H1 (cell line): ENCODE results near the gene GPR160. TPM values are rescaled to one million over a fixed set of nuclear protein-coding genes. Genes with fewer than 3 reads are reported as not detected.

Experiments
- CTCF ChIA-PET: fragments of 300-600 bp; sonication (Branson Sonifier 250); formaldehyde crosslinking; loops from one replicate; lab custom pipeline; 2021; ENCODE audit not compliant: partially characterized antibody; lab: Charles Lee
- POLR2A ChIA-PET: fragments of 300-600 bp; sonication (Branson Sonifier 250); formaldehyde crosslinking; loops from one replicate; lab custom pipeline; 2021; ENCODE audit warnings: inconsistent platforms; ENCODE audit not compliant: partially characterized antibody; lab: Charles Lee
- DNase-seq, 2 experiments: peaks; one replicate each; pipeline versions ENCODE4 v3.0.0 to v3.0.0-alpha.2; 2010 to 2022; ENCODE audit warnings: low spot score in 2 of 2, low read depth in 1 of 2, mixed read lengths in 1 of 2
- FAIRE-seq: peaks from 2 replicates; lab custom pipeline; 2011; peaks lifted over from hg19 to GRCh38; lab: Jason Lieb, UNC
- H2AFZ ChIP-seq: 2 replicates; pipeline ENCODE4 v1.8.1; 2012; ENCODE audit warnings: low read length, inconsistent platforms
- H2AK5ac ChIP-seq: 2 replicates; pipeline ENCODE4 v1.6.1; 2013; ENCODE audit warnings: low read depth, low read length
- H2BK120ac ChIP-seq: replicated peaks from 2 replicates; pipeline ENCODE3; 2013; ENCODE audit warnings: low read depth, low read length, inconsistent platforms
- H2BK12ac ChIP-seq: 2 replicates; pipeline ENCODE4 v1.6.1; 2013; ENCODE audit warnings: low read depth, low read length
- H2BK15ac ChIP-seq: 2 replicates; pipeline ENCODE4 v1.6.1; 2013; ENCODE audit warnings: low read length
- H2BK20ac ChIP-seq: 2 replicates; pipeline ENCODE4 v1.6.1; 2013; ENCODE audit warnings: low read length
- H2BK5ac ChIP-seq: 2 replicates; pipeline ENCODE4 v1.6.1; 2013; ENCODE audit warnings: low read depth, low read length
- H3K14ac ChIP-seq: 2 replicates; pipeline ENCODE4 v1.6.1; 2013; ENCODE audit warnings: inconsistent platforms; ENCODE audit not compliant: insufficient read length
- H3K18ac ChIP-seq: 2 replicates; pipeline ENCODE4 v1.6.1; 2013; ENCODE audit warnings: low read length; ENCODE audit errors: extremely low read depth
- H3K23ac ChIP-seq: 2 replicates; pipeline ENCODE4 v1.6.1; 2013; ENCODE audit warnings: inconsistent platforms; ENCODE audit not compliant: insufficient read length
- H3K23me2 ChIP-seq: 2 replicates; pipeline ENCODE4 v1.6.1; 2013; ENCODE audit warnings: low read depth, low read length
- H3K27ac ChIP-seq: 2 replicates; pipeline ENCODE4 v1.6.1; 2011; ENCODE audit warnings: low read depth, low read length, inconsistent platforms
- H3K27me3 ChIP-seq, 4 experiments: replicated peaks in 1 of 4; 1 replicate in 1 of 4; 2 replicates in 3 of 4; pipeline versions ENCODE4 v1.6.1 to v1.8.1; 2011 to 2013; ENCODE audit warnings: low read length in 3 of 4, mild to moderate bottlenecking in 3 of 4, inconsistent platforms in 2 of 4, mixed read lengths in 2 of 4, moderate library complexity in 1 of 4; ENCODE audit not compliant: control insufficient read depth in 3 of 4, insufficient read depth in 3 of 4; ENCODE audit errors: extremely low read depth in 1 of 4
- H3K36me3 ChIP-seq, 4 experiments: 2 replicates each; pipeline versions ENCODE4 v1.6.1 to v1.8.1; 2011 to 2013; ENCODE audit warnings: mild to moderate bottlenecking in 4 of 4, low read length in 3 of 4, moderate library complexity in 2 of 4, control low read depth in 1 of 4, inconsistent platforms in 1 of 4; ENCODE audit not compliant: insufficient read depth in 4 of 4, control insufficient read depth in 2 of 4
- H3K4ac ChIP-seq: replicated peaks from 2 replicates; pipeline ENCODE3; 2013; ENCODE audit warnings: low read length, low read depth, mixed read lengths, inconsistent platforms; ENCODE audit not compliant: insufficient read length
- H3K4me1 ChIP-seq, 4 experiments: replicated peaks in 1 of 4; 1 replicate in 1 of 4; 2 replicates in 3 of 4; pipeline versions ENCODE4 v1.6.1 to v1.8.1; 2011 to 2013; ENCODE audit warnings: low read length in 3 of 4, inconsistent platforms in 2 of 4, mixed read lengths in 1 of 4; ENCODE audit not compliant: insufficient read depth in 4 of 4, control insufficient read depth in 3 of 4
- H3K4me2 ChIP-seq, 2 experiments: 2 replicates each; pipeline versions ENCODE4 v1.6.1 to v1.8.1; 2011 to 2013; ENCODE audit warnings: low read depth in 2 of 2, low read length in 2 of 2, control low read depth in 1 of 2, inconsistent platforms in 1 of 2, mild to moderate bottlenecking in 1 of 2; ENCODE audit not compliant: insufficient read depth in 1 of 2
- H3K4me3 ChIP-seq, 4 experiments: fragments of 200-600, 300-600 bp in 1 of 4; sonication (generic), shearing (Covaris generic), sonication (Bioruptor Twin) in 1 of 4; 2 replicates each; pipeline versions ENCODE4 v1.5.1 to v1.8.1; 2011 to 2016; ENCODE audit warnings: low read length in 4 of 4, low read depth in 3 of 4, control low read depth in 2 of 4, inconsistent platforms in 2 of 4, mild to moderate bottlenecking in 2 of 4, mixed read lengths in 1 of 4, moderate library complexity in 1 of 4; ENCODE audit not compliant: insufficient read depth in 2 of 4; ENCODE audit errors: extremely low read depth in 1 of 4
- H3K56ac ChIP-seq: replicated peaks from 2 replicates; pipeline ENCODE3; 2013; ENCODE audit warnings: low read depth, mild to moderate bottlenecking, mixed read lengths, low read length, inconsistent platforms; ENCODE audit not compliant: insufficient read length
- H3K79me1 ChIP-seq: 2 replicates; pipeline ENCODE4 v1.6.1; 2013; ENCODE audit warnings: low read depth, low read length, control low read depth
- H3K79me2 ChIP-seq, 2 experiments: 2 replicates each; pipeline versions ENCODE4 v1.6.1 to v1.8.1; 2012 to 2013; ENCODE audit warnings: low read length in 2 of 2, mild to moderate bottlenecking in 2 of 2, inconsistent platforms in 1 of 2; ENCODE audit not compliant: insufficient read depth in 2 of 2, control insufficient read depth in 1 of 2
- H3K9ac ChIP-seq, 4 experiments: replicated peaks in 1 of 4; 1 replicate in 1 of 4; 2 replicates in 3 of 4; pipeline versions ENCODE4 v1.6.1 to v1.8.1; 2011 to 2013; ENCODE audit warnings: low read depth in 3 of 4, low read length in 3 of 4, control low read depth in 2 of 4, mild to moderate bottlenecking in 2 of 4, moderate library complexity in 2 of 4, inconsistent platforms in 1 of 4; ENCODE audit errors: extremely low read depth in 1 of 4
- H3K9me3 ChIP-seq, 2 experiments: 2 replicates each; pipeline versions ENCODE4 v1.6.1 to v1.8.1; 2012 to 2013; ENCODE audit warnings: mild to moderate bottlenecking in 2 of 2, moderate library complexity in 2 of 2, control low read depth in 1 of 2, inconsistent platforms in 1 of 2, low read depth in 1 of 2, low read length in 1 of 2, mixed read lengths in 1 of 2; ENCODE audit not compliant: insufficient read depth in 2 of 2
- H4K20me1 ChIP-seq, 2 experiments: replicated peaks in 1 of 2; 2 replicates each; pipeline versions ENCODE3 to v1.8.1; 2011 to 2013; ENCODE audit warnings: inconsistent platforms in 2 of 2, low read length in 2 of 2, mild to moderate bottlenecking in 1 of 2; ENCODE audit not compliant: insufficient read depth in 2 of 2, control insufficient read depth in 1 of 2
- H4K5ac ChIP-seq: 2 replicates; pipeline ENCODE4 v1.6.1; 2013; ENCODE audit warnings: low read length, low read depth, mixed read lengths, inconsistent platforms; ENCODE audit not compliant: insufficient read length
- H4K8ac ChIP-seq: 2 replicates; pipeline ENCODE4 v1.8.0; 2013; ENCODE audit warnings: mild to moderate bottlenecking, moderate library complexity, low read length, inconsistent platforms; ENCODE audit not compliant: insufficient read depth; ENCODE audit errors: extremely low read depth
- H4K91ac ChIP-seq: replicated peaks from 2 replicates; pipeline ENCODE3; 2013; ENCODE audit warnings: low read length, mixed read lengths, inconsistent platforms; ENCODE audit not compliant: insufficient read length
- BRCA1 ChIP-seq: IDR thresholded peaks from 2 replicates; pipeline ENCODE4 v1.6.1; 2012; ENCODE audit warnings: low read depth, low read length, improper control_type of control experiment
- CTBP2 ChIP-seq: IDR thresholded peaks from 2 replicates; pipeline ENCODE4 v1.7.0; 2011; ENCODE audit warnings: borderline replicate concordance, mild to moderate bottlenecking, moderate library complexity, mixed read lengths, low read length; ENCODE audit not compliant: insufficient read depth, insufficient read length
- EGR1 ChIP-seq: IDR thresholded peaks from 2 replicates; pipeline ENCODE4 v1.6.1; 2011; ENCODE audit warnings: low read depth, low read length, borderline replicate concordance
- POLR2A ChIP-seq, 2 experiments: IDR thresholded peaks; 1 replicate in 1 of 2; 2 replicates in 1 of 2; pipeline ENCODE4 v1.6.1; 2011; ENCODE audit warnings: low read depth in 2 of 2, low read length in 2 of 2, mild to moderate bottlenecking in 2 of 2; ENCODE audit errors: control extremely low read depth in 1 of 2
- SP2 ChIP-seq: IDR thresholded peaks from 2 replicates; pipeline ENCODE4 v1.6.1; 2012; ENCODE audit warnings: mild to moderate bottlenecking, low read length, inconsistent platforms
- TBP ChIP-seq: IDR thresholded peaks from 2 replicates; pipeline ENCODE4 v1.6.1; 2011; ENCODE audit warnings: low read depth, low read length, improper control_type of control experiment
- polyA plus RNA-seq, 7 experiments: library from polyadenylated mRNA; depleted of rRNA in 3 of 7; stranded (reverse) in 5 of 7; unstranded in 2 of 7; fragments of >200 nt in 5 of 7; fragments of 200-250 nt in 2 of 7; gene quantifications; 1 replicate in 5 of 7; 2 replicates in 1 of 7; 4 replicates in 1 of 7; pipeline versions ENCODE4 v1.2.1 to v1.2.3, GENCODE V29; 2011 to 2013; ENCODE audit warnings: missing spikeins in 2 of 7, mixed read lengths in 2 of 7
- total RNA-seq: library from RNA; stranded (reverse); fragmentation: NEBNext Ultra II Directional; extraction: Animal tissue kit (Norgen Biotek cat#: 25700); gene quantifications from 2 replicates; pipeline ENCODE4 v1.2.1, GENCODE V29; 2021

Gene GPR160
- total and polyA plus RNA-seq, 2 of the 8 experiments (the other 6 are each of a cell fraction or from before 2014, with no cell fraction given) = 14.3 to 16.6 TPM

DNA sequence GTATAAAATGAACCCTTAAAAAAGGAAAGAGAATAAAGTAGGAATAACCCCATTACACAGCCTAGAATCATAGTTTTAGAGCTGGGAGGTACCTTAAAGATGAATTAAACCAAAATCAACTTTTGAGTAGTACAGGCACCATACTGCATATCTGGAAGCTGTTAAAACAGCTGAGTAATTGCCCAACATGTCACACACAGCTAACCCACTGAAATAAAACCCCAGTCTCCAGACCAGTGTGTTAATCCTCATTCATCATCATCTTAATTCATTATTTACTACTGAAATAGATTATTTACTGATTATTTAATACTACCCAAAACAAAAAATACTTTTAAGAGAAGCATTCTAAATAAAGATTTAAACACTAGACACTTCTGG, 52.8 kb downstream of the GPR160 start:
- no peaks in the 10 kb centered on the region for H3K79me1 ChIP-seq
- H2AK5ac ChIP-seq = no peak overlapping the region
- H3K23me2 ChIP-seq = no peaks in the 10 kb centered on the region
- H2BK15ac ChIP-seq = no peak overlapping the region
- H4K20me1 ChIP-seq = no peaks in the 10 kb centered on the region
- H2BK20ac ChIP-seq = no peak overlapping the region
- H3K27me3 ChIP-seq = no peaks in the 10 kb centered on the region
- H3K4me3 ChIP-seq = no peak overlapping the region
- H3K79me2 ChIP-seq = no peaks in the 10 kb centered on the region
- H3K36me3 ChIP-seq = peaks cover 0 to 27% (median 5%) of the 10 kb centered on the region in 4 experiments; a peak in 2 of 8 replicates
- H2BK5ac ChIP-seq = no peak overlapping the region
- no peaks in the 10 kb centered on the region for H3K4me1 ChIP-seq
- H3K9me3 ChIP-seq = no peaks in the 10 kb centered on the region
- H2AFZ ChIP-seq = no peak overlapping the region
- no peak overlapping the region for H3K14ac ChIP-seq
- CTCF ChIA-PET = interaction anchor here (0.8 to 5.9 kb wide), 3 partner anchors 11 to 160 kb away, joined by 3 to 34 read pairs (median 3); no protein-coding TSS in a partner anchor
- H4K91ac ChIP-seq = no peak overlapping the region
- H3K9ac ChIP-seq = no peak overlapping the region
- H3K27ac ChIP-seq = no peak overlapping the region
- no peak overlapping the region for H3K4me2 ChIP-seq
- H2BK12ac ChIP-seq = no peak overlapping the region
- H3K18ac ChIP-seq = no peak overlapping the region
- POLR2A ChIA-PET = no interaction called here
- DNase-seq = no peak
- no peak overlapping the region for H3K23ac ChIP-seq
- H3K4ac ChIP-seq = no peak overlapping the region
- no peak overlapping the region for H3K56ac ChIP-seq
- H2BK120ac ChIP-seq = no peak overlapping the region
- H4K5ac ChIP-seq = no peak overlapping the region
- FAIRE-seq = no peak
- no peak overlapping the region for H4K8ac ChIP-seq
- TF ChIP-seq SP2 = no peak
- TF ChIP-seq CTBP2 = no peak
- TF ChIP-seq EGR1 = no peak
- no peak for TF ChIP-seq POLR2A (IDR thresholded peaks at IDR 0.05; ENCODE audit: control extremely low read depth in 1 of 2, low read depth in 2 of 2, low read length in 2 of 2)
- no peak for TF ChIP-seq TBP
- TF ChIP-seq BRCA1 = no peak
